Keratinocyte (primary cell): Measurements from ENCODE around the gene PSMD14. TPM values are rescaled to one million over a fixed set of nuclear protein-coding genes. Genes with fewer than 3 reads are reported as not detected.

Experiments used
- DNase-seq: peaks from one replicate; pipeline ENCODE4 v3.0.0-alpha.2; 2011; ENCODE audit warnings: low read depth, missing footprints, low spot score
- FAIRE-seq: peaks from 2 replicates; lab custom pipeline; 2011; peaks lifted over from hg19 to GRCh38; lab: Jason Lieb, UNC
- H2AFZ ChIP-seq: 2 replicates; pipeline ENCODE4 v1.6.0; 2012; ENCODE audit warnings: low read length, control low read depth, inconsistent platforms; ENCODE audit not compliant: control insufficient read depth
- H3K27ac ChIP-seq: 2 replicates; pipeline ENCODE4 v1.5.1; 2011; ENCODE audit warnings: low read length; ENCODE audit not compliant: control insufficient read depth, insufficient read depth
- H3K27me3 ChIP-seq: 3 replicates; pipeline ENCODE4 v1.6.0; 2011; ENCODE audit warnings: low read length; ENCODE audit not compliant: control insufficient read depth, insufficient read depth; ENCODE audit errors: extremely low read depth
- H3K36me3 ChIP-seq, 2 experiments: 2 replicates in 1 of 2; 3 replicates in 1 of 2; pipeline ENCODE4 v1.5.1; 2011; ENCODE audit warnings: low read length in 2 of 2, mild to moderate bottlenecking in 1 of 2; ENCODE audit not compliant: control insufficient read depth in 2 of 2, insufficient read depth in 2 of 2; ENCODE audit errors: extremely low read depth in 1 of 2
- H3K4me1 ChIP-seq: 3 replicates; pipeline ENCODE4 v1.5.1; 2011; ENCODE audit warnings: low read length; ENCODE audit not compliant: control insufficient read depth, insufficient read depth; ENCODE audit errors: extremely low read depth
- H3K4me2 ChIP-seq: 3 replicates; pipeline ENCODE4 v1.6.0; 2011; ENCODE audit warnings: low read depth, low read length; ENCODE audit not compliant: control insufficient read depth, insufficient read depth; ENCODE audit errors: extremely low read depth
- H3K4me3 ChIP-seq, 3 experiments: fragments of 200-600 bp in 1 of 3; sonication (generic) in 1 of 3; 2 replicates in 2 of 3; 3 replicates in 1 of 3; pipeline ENCODE4 v1.5.1; 2011 to 2016; ENCODE audit warnings: low read length in 3 of 3, mild to moderate bottlenecking in 3 of 3, control low read depth in 2 of 3, inconsistent platforms in 1 of 3, low read depth in 1 of 3, mixed read lengths in 1 of 3, mixed run types in 1 of 3, moderate library complexity in 1 of 3; ENCODE audit not compliant: control insufficient read depth in 2 of 3, insufficient read depth in 2 of 3; ENCODE audit errors: extremely low read depth in 1 of 3
- H3K79me2 ChIP-seq: 2 replicates; pipeline ENCODE4 v1.6.0; 2012; ENCODE audit warnings: low read length; ENCODE audit not compliant: control insufficient read depth, insufficient read depth
- H3K9ac ChIP-seq: 3 replicates; pipeline ENCODE4 v1.6.0; 2011; ENCODE audit warnings: low read length; ENCODE audit not compliant: control insufficient read depth, insufficient read depth; ENCODE audit errors: extremely low read depth
- H3K9me1 ChIP-seq: 3 replicates; pipeline ENCODE4 v1.6.0; 2011; ENCODE audit warnings: low read length; ENCODE audit not compliant: control insufficient read depth, insufficient read depth; ENCODE audit errors: extremely low read depth
- H3K9me3 ChIP-seq: 2 replicates; pipeline ENCODE4 v1.5.1; 2012; ENCODE audit warnings: low read depth, low read length; ENCODE audit not compliant: control insufficient read depth
- H4K20me1 ChIP-seq: 3 replicates; pipeline ENCODE4 v1.6.0; 2011; ENCODE audit warnings: low read length; ENCODE audit not compliant: control insufficient read depth, insufficient read depth; ENCODE audit errors: extremely low read depth
- CTCF ChIP-seq, 3 experiments: IDR thresholded peaks in 1 of 3; conservative IDR thresholded peaks in 1 of 3; optimal IDR thresholded peaks in 1 of 3; 2 replicates in 2 of 3; 3 replicates in 1 of 3; pipeline versions ENCODE3 to v1.5.1; 2011; ENCODE audit warnings: low read length in 3 of 3, mild to moderate bottlenecking in 3 of 3, moderate library complexity in 2 of 3, control low read depth in 1 of 3, inconsistent platforms in 1 of 3; ENCODE audit not compliant: insufficient read depth in 2 of 3; ENCODE audit errors: extremely low read depth in 1 of 3
- EZH2 ChIP-seq: IDR thresholded peaks from one replicate; pipeline ENCODE4 v1.6.1; 2012; ENCODE audit warnings: inconsistent platforms, mild to moderate bottlenecking, low read length, moderate library complexity
- dilution Hi-C: fragments of 300-500 bp; cut with MboI; formaldehyde crosslinking; loops from one replicate; pipeline ENCODE4 v1.7.0; 2020; ENCODE audit warnings: low sequenced_read_pairs; ENCODE audit not compliant: extremely low pct_ligation_motif_present
- polyA plus RNA-seq, 5 experiments: library from polyadenylated mRNA; depleted of rRNA in 3 of 5; stranded (reverse) in 3 of 5; stranded (forward) in 1 of 5; unstranded in 1 of 5; fragments of >200 nt; gene quantifications; 1 replicate in 1 of 5; 2 replicates in 3 of 5; 3 replicates in 1 of 5; pipeline versions ENCODE4 v1.2.1 to v1.2.3, GENCODE V29; 2011 to 2012; ENCODE audit warnings: missing spikeins in 2 of 5, low read depth in 1 of 5, low replicate concordance in 1 of 5

Gene PSMD14
- polyA plus RNA-seq, 1 donor (not counting 4 experiments of a cell fraction or from before 2014, with no cell fraction given), result 136 TPM

GRCh38 chr2:161415034-161415986, 107.1 kb downstream of the PSMD14 start:
- Histone ChIP-seq H3K36me3 (no peaks in the 10 kb centered on the region), H3K4me3 (peak overlapping the region in 2 of 3 experiments; percentile 55 to 59), H3K27ac (no peak overlapping the region), H2AFZ (no peak overlapping the region), H3K9me3 (no peaks in the 10 kb centered on the region), H3K4me1 (peaks cover 11% of the 10 kb centered on the region), H3K9ac (no peak overlapping the region), H3K9me1 (no peaks in the 10 kb centered on the region), H3K27me3 (peaks cover 58% of the 10 kb centered on the region), H3K4me2 (peak overlapping the region; percentile 85), H3K79me2 (no peaks in the 10 kb centered on the region), H4K20me1 (peaks cover 4% of the 10 kb centered on the region)
- DNase-seq, result no peak
- TF ChIP-seq CTCF (optimal IDR thresholded peaks at IDR 0.05 in 1 of 3, IDR thresholded peaks at IDR 0.05 in 1 of 3, conservative IDR thresholded peaks at IDR 0.05 in 1 of 3; ENCODE audit: extremely low read depth in 1 of 3, insufficient read depth in 2 of 3, low read length in 3 of 3) (no peak), EZH2 (peak; percentile 72)
- dilution Hi-C loops, result no loop called here
- FAIRE-seq, result no peak

- dilution Hi-C loops, result no loop called here
- H3K9ac ChIP-seq, result no peak within 1 kb of the TSS
- peak within 1 kb of the TSS in 1 of 3 experiments; percentile 55 for H3K4me3 ChIP-seq
These were observed 107.9 kb downstream of the PSMD14 start, which contains the start of gene TBR1 for GRCh38 chr2:161415987-161416707. TBR1 (plus strand) TSS chr2:161416297; CDS start chr2:161416411, 114 bp downstream.

More at GRCh38 chr2:161415987-161416707, 107.9 kb downstream of the PSMD14 start, which contains the start of gene TBR1:
- TF ChIP-seq EZH2 (no peak), CTCF (optimal IDR thresholded peaks at IDR 0.05 in 1 of 3, IDR thresholded peaks at IDR 0.05 in 1 of 3, conservative IDR thresholded peaks at IDR 0.05 in 1 of 3; ENCODE audit: extremely low read depth in 1 of 3, insufficient read depth in 2 of 3, low read length in 3 of 3) (no peak)
- H3K36me3 ChIP-seq, result no peaks in the 10 kb centered on the region
- no peaks in the 10 kb centered on the region for H3K9me3 ChIP-seq
- H3K4me1 ChIP-seq, result peaks cover 11% of the 10 kb centered on the region
- H3K9me1 ChIP-seq, result no peaks in the 10 kb centered on the region
- FAIRE-seq (no peak), DNase-seq (no peak)
- peaks cover 67% of the 10 kb centered on the region for H3K27me3 ChIP-seq
- peak within 1 kb of the TSS; percentile 85 for H3K4me2 ChIP-seq
- H2AFZ ChIP-seq, result no peak within 1 kb of the TSS
- H3K27ac ChIP-seq, result no peak within 1 kb of the TSS
- H4K20me1 ChIP-seq, result peaks cover 4% of the 10 kb centered on the region
- H3K79me2 ChIP-seq, result no peaks in the 10 kb centered on the region
